NCI-H460 (cell line): ENCODE measurements around the gene C1orf159. TPM values are rescaled to one million over a fixed set of nuclear protein-coding genes. Genes with fewer than 3 reads are reported as not detected.
"Not testable (repeated sequence)": the region's sequence is repeated elsewhere in the genome, so short reads cannot be mapped to it uniquely, and the experiment has no call there.

Experiments used
- DNase-seq: peaks from one replicate; pipeline ENCODE4 v3.0.0-alpha.2; 2016; ENCODE audit warnings: low read depth; ENCODE audit errors: extremely low read depth
- total RNA-seq: library from RNA; depleted of rRNA; stranded (reverse); fragments of >200 nt; shearing (Covaris generic); gene quantifications from 2 replicates; pipeline ENCODE4 v1.2.3, GENCODE V29; 2014

The C1orf159 gene
- total RNA-seq, 1 experiment from 2014 or later = 5.5 TPM

- no peak for DNase-seq
These were observed 56.9 kb downstream of the C1orf159 start for GRCh38 chr1:1058921-1059493.

- no peak for DNase-seq
These were observed 57.6 kb downstream of the C1orf159 start for GRCh38 chr1:1058088-1058905.

- DNase-seq = not testable (repeated sequence)
These were observed 58.2 kb downstream of the C1orf159 start for GRCh38 chr1:1057769-1058087.

GRCh38 chr1:1055841-1056736 lies 59.8 kb downstream of the C1orf159 start:
- no peak for DNase-seq

GRCh38 chr1:1054971-1055370 lies 60.9 kb downstream of the C1orf159 start:
- no peak for DNase-seq

GRCh38 chr1:1054099-1054700 lies 61.7 kb downstream of the C1orf159 start:
- DNase-seq = no peak

- DNase-seq = no peak
These were observed 62.2 kb downstream of the C1orf159 start for GRCh38 chr1:1053682-1054081.

- no peak for DNase-seq
These were observed 62.9 kb downstream of the C1orf159 start for GRCh38 chr1:1053022-1053421.

- no peak for DNase-seq
These were observed 63.7 kb downstream of the C1orf159 start for GRCh38 chr1:1052003-1052840.

- no peak for DNase-seq
These were observed 64.6 kb downstream of the C1orf159 start for GRCh38 chr1:1051127-1051810.

- DNase-seq = no peak
These were observed 65.3 kb downstream of the C1orf159 start for GRCh38 chr1:1050577-1051052.

GRCh38 chr1:1049318-1050165 lies 66.3 kb downstream of the C1orf159 start:
- DNase-seq = no peak

GRCh38 chr1:1048765-1049164 lies 67.1 kb downstream of the C1orf159 start:
- DNase-seq = no peak

GRCh38 chr1:1047963-1048362 lies 67.9 kb downstream of the C1orf159 start:
- no peak for DNase-seq

GRCh38 chr1:1047407-1047806 lies 68.5 kb downstream of the C1orf159 start:
- DNase-seq = no peak

GRCh38 chr1:1046767-1047166 lies 69.1 kb downstream of the C1orf159 start:
- DNase-seq = no peak

- no peak for DNase-seq
These were observed 69.6 kb downstream of the C1orf159 start for GRCh38 chr1:1046243-1046642.

- DNase-seq = no peak
These were observed 70.8 kb downstream of the C1orf159 start for GRCh38 chr1:1045129-1045528.
